NCI-H1092 (cell line): Measurements from ENCODE around the gene DLGAP1.
"Not testable (repeated sequence)": the region's sequence is repeated elsewhere in the genome, so short reads cannot be mapped to it uniquely, and the experiment has no call there.

Experiments
- DNase-seq: peaks from one replicate; lab custom pipeline; 2025; lab: John Stamatoyannopoulos, UW

DLGAP1 gene

GRCh38 chr18:4455113-4455811, at the start of gene DLGAP1:
Gene DLGAP1 (minus strand): TSS chr18:4455307.
- peak; percentile 20 for DNase-seq

DNA sequence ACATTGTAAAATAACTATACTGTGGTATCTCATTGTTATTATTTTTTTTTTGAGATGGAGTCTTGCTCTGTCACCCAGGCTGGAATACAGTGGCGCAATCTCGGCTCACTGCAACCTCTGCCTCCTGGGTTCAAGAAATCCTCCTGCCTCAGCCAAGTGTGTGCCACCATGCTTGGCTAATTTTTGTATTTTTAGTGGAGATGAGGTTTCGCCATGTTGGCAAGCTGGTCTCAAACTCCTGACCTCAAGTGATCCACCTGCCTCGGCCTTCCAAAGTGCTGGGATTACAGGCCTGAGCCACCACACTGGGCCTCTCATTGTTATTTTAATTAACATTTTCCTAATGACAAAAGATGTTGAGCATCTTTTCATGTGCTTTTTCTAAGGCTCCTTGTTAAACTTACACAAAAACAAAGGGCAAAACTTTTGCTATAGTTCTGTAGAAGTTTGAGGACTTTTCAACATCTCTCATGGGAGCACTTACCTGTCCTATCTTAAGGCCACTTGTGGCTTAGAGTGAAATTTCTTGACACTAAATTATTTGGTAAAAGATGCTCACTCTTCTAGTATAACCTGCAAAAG, 39.7 kb upstream of the DLGAP1 start:
- not testable (repeated sequence) for DNase-seq

DNA sequence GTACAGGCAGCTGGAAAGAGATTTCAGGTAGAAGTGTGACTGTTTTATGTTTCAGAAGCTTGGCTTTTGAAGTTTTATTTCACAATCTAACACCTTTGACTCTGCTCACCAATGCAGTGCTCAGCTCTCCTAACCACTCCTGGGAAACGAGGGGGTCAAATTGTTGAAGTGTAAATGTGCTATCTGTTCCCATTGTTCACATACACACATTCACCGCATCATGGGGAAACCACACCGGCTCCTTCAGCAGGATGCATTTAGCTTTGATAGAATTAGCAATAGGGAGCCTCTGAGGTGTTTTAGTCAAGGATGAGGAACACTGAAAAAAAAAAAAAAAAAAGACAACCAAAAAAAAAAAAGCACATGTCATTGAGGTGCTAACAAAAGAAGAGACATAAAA, 13.4 kb upstream of the DLGAP1 start:
- no peak for DNase-seq

- no peak for DNase-seq
Measured at GRCh38 chr18:4454537-4455112, 482 bp downstream of the DLGAP1 start.

GRCh38 chr18:4453874-4454536, 1.1 kb downstream of the DLGAP1 start:
- DNase-seq, result no peak

- DNase-seq, result no peak
Measured at GRCh38 chr18:4453567-4453873, 1.6 kb downstream of the DLGAP1 start.

DNA sequence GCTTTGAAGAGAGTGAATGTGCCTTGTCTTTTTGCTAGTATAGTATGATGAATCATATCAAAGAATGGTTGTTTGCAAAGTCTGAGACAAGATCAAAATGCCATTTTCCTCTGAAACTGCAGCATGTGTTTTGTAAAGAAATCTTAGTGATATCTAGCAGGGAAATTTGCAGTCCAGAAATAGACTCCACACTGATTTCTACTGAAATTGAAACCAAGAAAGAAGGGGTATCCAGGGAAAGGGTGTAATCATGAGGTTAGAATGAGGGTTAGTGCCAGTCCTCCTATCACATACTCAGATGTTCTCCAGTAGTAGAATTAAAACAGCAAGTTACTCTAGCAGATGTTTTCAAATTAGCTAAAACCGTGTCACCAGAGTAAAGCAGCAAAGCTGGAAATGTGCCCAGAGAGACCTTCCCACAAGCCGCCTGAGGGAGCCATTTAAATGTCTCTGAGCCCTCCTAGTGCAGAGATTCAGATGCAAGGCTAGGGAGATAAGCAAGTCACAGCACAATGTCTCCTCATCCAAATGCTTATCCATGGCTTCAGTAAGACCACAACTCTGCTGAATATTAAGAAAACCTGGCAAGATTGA, 4.9 kb downstream of the DLGAP1 start:
- DNase-seq, result no peak

DNA sequence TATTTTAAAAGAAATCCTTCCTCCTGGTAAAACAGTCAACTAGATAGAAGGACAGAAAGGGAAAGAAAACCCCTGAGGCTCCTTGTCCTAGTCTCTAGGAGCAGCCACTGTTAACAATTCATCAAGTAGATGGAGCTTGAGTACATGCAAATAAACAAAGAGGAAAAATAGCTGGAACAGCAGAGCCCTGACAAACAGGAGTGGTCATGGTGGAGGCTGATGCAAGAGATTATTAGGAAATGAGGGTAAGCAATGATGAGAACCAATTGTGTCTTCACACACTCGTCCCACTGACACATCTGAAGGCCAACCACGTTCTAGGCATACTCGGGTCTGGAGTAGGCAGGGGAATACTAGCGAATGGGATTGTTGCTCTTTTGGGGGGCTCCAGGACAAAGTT, 9.2 kb downstream of the DLGAP1 start:
- DNase-seq, result no peak

DNA sequence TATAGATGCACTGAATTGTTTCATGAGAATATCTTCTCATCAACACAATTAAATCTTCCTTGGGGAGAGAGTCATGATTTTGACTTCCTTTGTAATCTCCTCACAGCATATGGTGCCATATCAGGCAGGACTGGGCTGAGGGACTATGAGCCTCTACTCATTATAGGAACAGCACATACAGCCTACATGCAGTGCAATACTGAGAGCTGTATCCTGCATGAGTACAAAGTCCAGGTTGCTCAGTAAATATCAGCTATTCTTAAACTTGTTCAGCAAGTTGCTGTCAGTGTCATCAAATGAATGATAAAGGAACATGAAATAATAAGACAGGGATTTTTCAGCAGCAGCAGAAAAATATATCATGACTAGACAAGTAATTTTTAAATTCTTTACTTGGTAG, 10.8 kb downstream of the DLGAP1 start:
- no peak for DNase-seq

GRCh38 chr18:4441098-4441497, 14.0 kb downstream of the DLGAP1 start:
- no peak for DNase-seq

GRCh38 chr18:4438938-4439337, 16.2 kb downstream of the DLGAP1 start:
- DNase-seq, result no peak

- DNase-seq, result no peak
Measured at GRCh38 chr18:4433717-4434116, 21.4 kb downstream of the DLGAP1 start.

GRCh38 chr18:4430836-4431235, 24.3 kb downstream of the DLGAP1 start:
- DNase-seq, result no peak

DNA sequence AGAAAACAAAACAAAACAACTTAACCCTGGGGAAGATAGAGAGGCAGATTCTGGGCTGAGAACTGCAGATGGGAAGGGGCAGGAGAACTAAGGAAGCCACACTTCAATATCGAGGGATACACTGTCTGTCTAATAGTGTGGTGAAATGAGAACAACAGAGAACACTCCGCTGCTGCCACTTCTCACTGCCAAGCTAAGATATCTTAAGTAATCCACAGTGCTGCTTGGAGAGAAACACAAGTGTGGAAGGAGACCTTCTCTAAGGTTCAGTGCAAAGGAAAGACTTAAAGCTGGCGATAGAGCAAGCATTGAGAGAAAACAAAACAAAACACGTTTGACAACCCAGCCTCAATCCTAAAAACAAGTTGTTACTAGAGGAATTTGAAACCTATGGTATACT, 37.4 kb downstream of the DLGAP1 start:
- DNase-seq, result no peak

DNA sequence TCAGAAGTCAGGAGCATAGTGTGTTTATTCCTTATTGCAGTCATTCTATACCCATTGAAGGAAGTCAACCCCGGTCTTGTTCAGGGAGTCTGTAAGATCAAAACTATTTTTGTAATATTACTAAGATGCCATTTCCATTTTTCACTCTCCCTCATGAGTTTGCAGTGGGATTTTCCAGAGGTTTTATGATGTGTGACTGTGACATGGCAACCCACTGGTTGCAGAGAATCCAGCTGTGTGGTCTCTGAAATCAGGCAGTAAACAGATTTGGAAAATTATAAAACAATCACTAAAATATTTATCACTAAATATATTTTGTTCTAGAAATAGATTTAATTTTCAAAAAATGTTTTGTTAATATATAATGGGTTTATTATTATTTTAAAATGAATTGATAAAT, 38.1 kb downstream of the DLGAP1 start:
- DNase-seq, result no peak

DNA sequence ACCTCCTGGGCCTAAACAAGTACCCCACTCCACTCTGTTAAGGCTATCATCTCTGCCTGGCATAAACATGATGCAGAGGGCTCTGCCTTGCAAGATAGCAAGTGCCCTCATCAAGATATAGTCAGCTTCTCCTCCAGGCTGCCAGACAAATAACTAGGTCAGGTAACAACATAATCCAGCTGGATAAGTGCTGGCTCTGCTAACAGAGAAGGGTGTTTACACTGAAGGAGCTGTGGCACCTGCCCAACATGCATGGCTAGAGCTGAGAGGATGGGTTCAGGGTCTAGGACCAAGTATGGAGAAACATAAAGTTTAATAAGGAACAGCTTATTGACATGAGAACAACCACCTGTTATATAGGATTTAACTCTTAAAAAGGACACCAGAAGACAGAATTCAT, 42.8 kb downstream of the DLGAP1 start:
- DNase-seq, result no peak

GRCh38 chr18:4406856-4407255, 48.3 kb downstream of the DLGAP1 start:
- DNase-seq, result no peak

- DNase-seq, result no peak
Measured at GRCh38 chr18:4405965-4406364, 49.1 kb downstream of the DLGAP1 start.

GRCh38 chr18:4403836-4404235, 51.3 kb downstream of the DLGAP1 start:
- DNase-seq, result no peak

DNA sequence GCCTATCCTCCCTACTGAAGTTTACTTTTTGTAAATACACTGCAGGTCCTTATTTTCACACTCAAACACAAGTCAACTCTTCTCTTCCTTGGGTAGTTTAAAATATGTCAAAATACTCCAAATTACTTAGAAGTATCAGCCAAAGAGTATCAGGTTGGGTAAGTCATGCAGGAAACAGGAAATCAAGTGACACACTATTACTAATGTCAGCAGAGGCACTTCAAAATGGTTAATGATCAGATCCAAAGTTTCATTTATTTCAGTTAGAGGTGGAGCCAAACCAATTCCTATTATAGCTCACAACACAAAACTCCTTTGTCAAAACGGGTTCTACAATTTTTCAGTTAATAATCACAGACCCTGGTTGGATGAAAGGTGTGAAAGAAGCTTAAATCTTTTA, 54.2 kb downstream of the DLGAP1 start:
- DNase-seq, result no peak

- no peak for DNase-seq
Measured at GRCh38 chr18:4399929-4400328, 55.2 kb downstream of the DLGAP1 start.

- no peak for DNase-seq
Measured at GRCh38 chr18:4394700-4395099, 60.4 kb downstream of the DLGAP1 start.

DNA sequence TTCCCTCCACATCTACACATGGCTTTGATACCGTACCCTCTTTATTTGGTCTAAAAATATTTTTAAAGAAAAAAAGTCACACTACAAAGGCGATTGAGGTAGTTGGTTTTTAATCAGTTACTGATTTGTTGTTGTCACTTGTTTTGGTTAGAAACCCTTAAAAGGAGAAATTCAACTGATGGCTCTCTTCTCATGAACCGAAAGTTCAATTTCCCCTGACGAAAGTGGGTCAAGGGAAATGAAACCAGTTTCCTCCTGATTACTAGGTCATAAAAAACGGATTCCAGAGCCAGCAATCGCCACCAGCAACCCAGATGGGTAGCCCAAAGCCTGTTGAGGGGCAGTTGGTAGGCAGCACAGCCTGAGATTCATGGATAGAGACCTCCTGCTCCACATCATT, 63.2 kb downstream of the DLGAP1 start:
- no peak for DNase-seq
